Measurements from ENCODE around the gene TPM2. TPM values are rescaled to one million over a fixed set of nuclear protein-coding genes. Genes with fewer than 3 reads are reported as not detected.

The TPM2 gene
- total RNA-seq, 1 experiment from 2014 or later: 7.0 TPM

- Histone ChIP-seq H3F3A (ENCODE audit: low read length, unreplicated experiment) (no peaks in the 10 kb centered on the region), H4K20me1 (ENCODE audit: low read length) (no peaks in the 10 kb centered on the region), H3K27me3 (ENCODE audit: low read length) (no peaks in the 10 kb centered on the region), H2AFZ (ENCODE audit: low read length) (no peak overlapping the region), H3K27ac (ENCODE audit: low read length) (peak overlapping the region; percentile 87), H3K4me3 (ENCODE audit: low read length) (peak overlapping the region; percentile 52; the same call in 1 of the 2 replicates), H3K9me3 (ENCODE audit: low read length) (no peaks in the 10 kb centered on the region), H3K4me2 (ENCODE audit: low read length) (peak overlapping the region; percentile 88), H3K4me1 (ENCODE audit: insufficient read depth, low read length) (peaks cover 32% of the 10 kb centered on the region), H3K9me2 (replicated peaks; ENCODE audit: low read length) (no peaks in the 10 kb centered on the region), H3K36me3 (ENCODE audit: low read depth, low read length) (no peaks in the 10 kb centered on the region), H3K79me2 (ENCODE audit: low read length) (no peaks in the 10 kb centered on the region), H3K9ac (ENCODE audit: low read length) (peak overlapping the region; percentile 47)
- TF ChIP-seq CTCF (conservative IDR thresholded peaks at IDR 0.05; ENCODE audit: low read depth, low read length) (no peak), EZH2phosphoT487 (IDR thresholded peaks at IDR 0.05; ENCODE audit: borderline replicate concordance, low read length) (no peak)
- ChIA-PET POLR2A (ENCODE audit: unreplicated experiment) (interaction anchor here (0.5 to 0.6 kb wide), 2 partner anchors 25 to 1071 kb away, joined by 3 to 4 read pairs; no protein-coding TSS in a partner anchor), CTCF (no interaction called here)
- DNase-seq (peak; percentile 86), ATAC-seq (peak; percentile 85)
- intact Hi-C loops (cut with micrococcal nuclease): no loop called here
- BruUV-seq (replicated peaks): TSS peak; percentile 48
Measured at GRCh38 chr9:35688558-35689541, 875 bp downstream of the TPM2 start.

- H3K27ac ChIP-seq (ENCODE audit: low read length): peak overlapping the region; percentile 87
- POLR2A ChIA-PET (ENCODE audit: unreplicated experiment): no interaction called here
Measured at GRCh38 chr9:35687972-35688557, 1.7 kb downstream of the TPM2 start.

More at GRCh38 chr9:35687972-35688557, 1.7 kb downstream of the TPM2 start:
- BruUV-seq (replicated peaks): no TSS peak
- intact Hi-C loops (cut with micrococcal nuclease): no loop called here
- H3F3A ChIP-seq (ENCODE audit: low read length, unreplicated experiment): no peaks in the 10 kb centered on the region
- no peak for TF ChIP-seq EZH2phosphoT487 (IDR thresholded peaks at IDR 0.05; ENCODE audit: borderline replicate concordance, low read length)
- TF ChIP-seq CTCF (conservative IDR thresholded peaks at IDR 0.05; ENCODE audit: low read depth, low read length): no peak
- TF ChIP-seq EZH2 (IDR thresholded peaks at IDR 0.05; ENCODE audit: low read length, unreplicated experiment): no peak
- no peak for ATAC-seq
- H3K4me2 ChIP-seq (ENCODE audit: low read length): peak overlapping the region; percentile 88
- CTCF ChIA-PET: no interaction called here
- H4K20me1 ChIP-seq (ENCODE audit: low read length): no peaks in the 10 kb centered on the region
- no peaks in the 10 kb centered on the region for H3K27me3 ChIP-seq (ENCODE audit: low read length)
- H3K9ac ChIP-seq (ENCODE audit: low read length): no peak overlapping the region
- no peaks in the 10 kb centered on the region for H3K79me2 ChIP-seq (ENCODE audit: low read length)
- H3K4me1 ChIP-seq (ENCODE audit: insufficient read depth, low read length): peaks cover 32% of the 10 kb centered on the region
- DNase-seq: no peak
- H3K36me3 ChIP-seq (ENCODE audit: low read depth, low read length): no peaks in the 10 kb centered on the region
- no peaks in the 10 kb centered on the region for H3K9me2 ChIP-seq (replicated peaks; ENCODE audit: low read length)
- H3K9me3 ChIP-seq (ENCODE audit: low read length): no peaks in the 10 kb centered on the region
- H3K4me3 ChIP-seq (ENCODE audit: low read length): peak overlapping the region; percentile 35; the same call in 1 of the 2 replicates
- no peak overlapping the region for H2AFZ ChIP-seq (ENCODE audit: low read length)
